Parathyroid adenoma (tissue), 2 donors: ENCODE measurements around the gene HJURP.

Experiments used
- H2AFZ ChIP-seq: fragments of 300-600 bp; sonication (generic); one replicate; pipeline ENCODE4 v1.7.0; 2017; ENCODE audit warnings: antibody characterized with exemption, mild to moderate bottlenecking
- H3K27ac ChIP-seq: fragments of 300-600 bp; sonication (generic); one replicate; pipeline ENCODE4 v1.7.0; 2017
- H3K27me3 ChIP-seq: fragments of 300-600 bp; sonication (generic); one replicate; pipeline ENCODE4 v1.7.0; 2017; ENCODE audit warnings: low read length; ENCODE audit not compliant: control insufficient read depth, insufficient read depth
- H3K36me3 ChIP-seq: fragments of 300-600 bp; sonication (generic); one replicate; pipeline ENCODE4 v1.7.0; 2017; ENCODE audit warnings: low read length; ENCODE audit not compliant: control insufficient read depth, insufficient read depth
- H3K4me1 ChIP-seq: fragments of 300-600 bp; sonication (generic); one replicate; pipeline ENCODE4 v1.7.0; 2017; ENCODE audit warnings: control low read depth
- H3K4me2 ChIP-seq: fragments of 300-600 bp; sonication (generic); one replicate; pipeline ENCODE4 v1.7.0; 2017; ENCODE audit warnings: low read length
- H3K4me3 ChIP-seq: fragments of 300-600 bp; sonication (generic); one replicate; pipeline ENCODE4 v1.7.0; 2017; ENCODE audit warnings: low read depth, low read length
- H3K79me2 ChIP-seq: fragments of 300-600 bp; sonication (generic); one replicate; pipeline ENCODE4 v1.7.0; 2017; ENCODE audit warnings: control low read depth
- H3K9ac ChIP-seq: fragments of 300-600 bp; sonication (generic); one replicate; pipeline ENCODE4 v1.7.0; 2017; ENCODE audit warnings: mild to moderate bottlenecking
- H3K9me3 ChIP-seq: fragments of 300-600 bp; sonication (generic); one replicate; pipeline ENCODE4 v1.7.0; 2017; ENCODE audit warnings: low read length; ENCODE audit not compliant: control insufficient read depth
- CTCF ChIP-seq: fragments of 300-600 bp; sonication (generic); IDR thresholded peaks from one replicate; pipeline ENCODE4 v1.7.0; 2017; ENCODE audit warnings: antibody characterized with exemption, mild to moderate bottlenecking
- donor health status: primary hyperparathyroidism.

The HJURP gene

GRCh38 chr2:233855345-233855744, 1.0 kb upstream of the HJURP start:
- no peaks in the 10 kb centered on the region for H3K27me3 ChIP-seq
- no peak overlapping the region for H3K4me3 ChIP-seq
- no peak overlapping the region for H3K9ac ChIP-seq
- no peak overlapping the region for H3K4me2 ChIP-seq
- no peak for TF ChIP-seq CTCF
- peak overlapping the region; percentile 84 for H2AFZ ChIP-seq
- H3K4me1 ChIP-seq: peaks cover 7% of the 10 kb centered on the region
- no peaks in the 10 kb centered on the region for H3K36me3 ChIP-seq
- no peak overlapping the region for H3K27ac ChIP-seq
- H3K79me2 ChIP-seq: no peaks in the 10 kb centered on the region
- H3K9me3 ChIP-seq: no peaks in the 10 kb centered on the region

GRCh38 chr2:233853883-233854240, 473 bp downstream of the HJURP start:
- peaks cover 7% of the 10 kb centered on the region for H3K4me1 ChIP-seq
- TF ChIP-seq CTCF: no peak
- no peaks in the 10 kb centered on the region for H3K9me3 ChIP-seq
- H3K79me2 ChIP-seq: no peaks in the 10 kb centered on the region
- H3K27me3 ChIP-seq: no peaks in the 10 kb centered on the region
- H3K27ac ChIP-seq: no peak overlapping the region
- peak overlapping the region; percentile 84 for H3K4me2 ChIP-seq
- peak overlapping the region; percentile 84 for H2AFZ ChIP-seq
- H3K9ac ChIP-seq: no peak overlapping the region
- no peaks in the 10 kb centered on the region for H3K36me3 ChIP-seq
- H3K4me3 ChIP-seq: peak overlapping the region; percentile 80

- H2AFZ ChIP-seq: peak overlapping the region; percentile 84
- no peak for TF ChIP-seq CTCF
- H3K4me2 ChIP-seq: no peak overlapping the region
- peaks cover 7% of the 10 kb centered on the region for H3K4me1 ChIP-seq
- no peak overlapping the region for H3K27ac ChIP-seq
- no peak overlapping the region for H3K9ac ChIP-seq
- no peaks in the 10 kb centered on the region for H3K36me3 ChIP-seq
- H3K79me2 ChIP-seq: no peaks in the 10 kb centered on the region
- no peaks in the 10 kb centered on the region for H3K27me3 ChIP-seq
- no peaks in the 10 kb centered on the region for H3K9me3 ChIP-seq
- H3K4me3 ChIP-seq: no peak overlapping the region
Observed at GRCh38 chr2:233853353-233853752, 982 bp downstream of the HJURP start.

GRCh38 chr2:233852056-233852455, 2.3 kb downstream of the HJURP start:
- Histone ChIP-seq H3K27me3 (no peaks in the 10 kb centered on the region), H3K27ac (no peak overlapping the region), H3K4me2 (no peak overlapping the region), H2AFZ (no peak overlapping the region), H3K9ac (no peak overlapping the region), H3K9me3 (no peaks in the 10 kb centered on the region), H3K79me2 (no peaks in the 10 kb centered on the region), H3K36me3 (no peaks in the 10 kb centered on the region), H3K4me1 (peaks cover 7% of the 10 kb centered on the region), H3K4me3 (no peak overlapping the region)
- TF ChIP-seq CTCF: no peak

- no peak overlapping the region for H3K4me2 ChIP-seq
- no peaks in the 10 kb centered on the region for H3K36me3 ChIP-seq
- no peak overlapping the region for H3K27ac ChIP-seq
- H2AFZ ChIP-seq: no peak overlapping the region
- H3K9ac ChIP-seq: no peak overlapping the region
- no peaks in the 10 kb centered on the region for H3K27me3 ChIP-seq
- H3K4me1 ChIP-seq: peaks cover 7% of the 10 kb centered on the region
- H3K4me3 ChIP-seq: no peak overlapping the region
- H3K9me3 ChIP-seq: no peaks in the 10 kb centered on the region
- H3K79me2 ChIP-seq: no peaks in the 10 kb centered on the region
- TF ChIP-seq CTCF: no peak
Observed at GRCh38 chr2:233851169-233851568, 3.2 kb downstream of the HJURP start.
